ENCODE measurements around the gene SCGB2B2.

- TF ChIP-seq MXI1 (IDR thresholded peaks at IDR 0.05; ENCODE audit: borderline replicate concordance, low read depth, low read length) (no peak), POLR2A (IDR thresholded peaks at IDR 0.05; ENCODE audit: low read depth, low read length) (no peak), CTCF (conservative IDR thresholded peaks at IDR 0.05; ENCODE audit: low read depth, low read length) (no peak), SMC3 (IDR thresholded peaks at IDR 0.05; ENCODE audit: low read depth, low read length) (no peak), RAD21 (IDR thresholded peaks at IDR 0.05; ENCODE audit: low read length) (no peak), ELK1 (IDR thresholded peaks at IDR 0.05; ENCODE audit: borderline replicate concordance, low read depth, low read length) (no peak), RCOR1 (IDR thresholded peaks at IDR 0.05; ENCODE audit: insufficient replicate concordance, low read length) (no peak), CEBPB (IDR thresholded peaks at IDR 0.05; ENCODE audit: low read depth, low read length) (no peak), FOS (IDR thresholded peaks at IDR 0.05; ENCODE audit: low read depth, low read length) (no peak), RFX5 (IDR thresholded peaks at IDR 0.05; ENCODE audit: low read depth, low read length) (no peak), CHD1 (IDR thresholded peaks at IDR 0.05; ENCODE audit: low read depth, low read length) (no peak), BHLHE40 (IDR thresholded peaks at IDR 0.05; ENCODE audit: low read depth, low read length) (no peak), MAZ (IDR thresholded peaks at IDR 0.05; ENCODE audit: borderline replicate concordance, low read depth, low read length) (no peak)
These were observed 10.0 kb downstream of the SCGB2B2 start for GRCh38 chr19:34666958-34667265.

All from IMR-90 (cell line).